Measurements from ENCODE around the gene CDK8. TPM values are rescaled to one million over a fixed set of nuclear protein-coding genes. Genes with fewer than 3 reads are reported as not detected.

The CDK8 gene
- total RNA-seq, 2 donors from 2014 or later, result 29.4 to 33.1 TPM

DNA sequence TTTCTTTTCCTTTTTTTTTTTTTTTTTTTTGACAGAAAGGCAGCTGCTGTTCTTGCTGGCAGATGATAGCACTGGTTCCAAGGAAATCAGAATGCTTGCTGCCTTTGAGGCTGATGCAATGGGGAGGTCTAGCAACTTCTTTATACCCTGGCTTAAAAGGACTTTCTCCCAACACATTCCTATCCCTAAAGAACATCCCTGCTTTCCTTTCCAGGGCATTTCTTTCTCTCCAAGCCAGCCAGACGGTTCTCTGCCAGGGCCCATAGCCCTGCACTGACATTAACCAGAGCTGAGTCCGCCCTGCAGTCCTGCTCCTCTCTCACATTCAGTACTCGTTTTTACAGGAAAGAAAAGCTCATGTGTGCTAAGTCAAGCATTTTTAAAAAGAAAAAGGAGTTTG is 169.7 kb downstream of the CDK8 start:
- Histone ChIP-seq H3K9ac (ENCODE audit: extremely low read depth, low read length, poor library complexity, severe bottlenecking) (no peak overlapping the region), H3K36me3 (ENCODE audit: control insufficient read depth, insufficient read depth, low read length) (no peaks in the 10 kb centered on the region), H3K4me3 (ENCODE audit: low read length) (no peak overlapping the region), H3K27me3 (ENCODE audit: control insufficient read depth, insufficient read depth, low read length, poor library complexity, severe bottlenecking) (no peaks in the 10 kb centered on the region), H3K4me1 (ENCODE audit: control insufficient read depth, insufficient read depth, low read length) (no peaks in the 10 kb centered on the region), H3K27ac (ENCODE audit: low read depth, low read length) (no peak overlapping the region), H3K9me3 (ENCODE audit: control insufficient read depth, low read length) (no peaks in the 10 kb centered on the region)
- H3K36me3 Mint-ChIP-seq (ENCODE audit: low read depth), result no peaks in the 10 kb centered on the region
- TF ChIP-seq CTCF (conservative IDR thresholded peaks at IDR 0.05), result no peak
- no peak overlapping the region for H3K4me3 Mint-ChIP-seq
- no peaks in the 10 kb centered on the region for H3K27me3 Mint-ChIP-seq (ENCODE audit: insufficient read depth)
- H3K4me1 Mint-ChIP-seq, result no peaks in the 10 kb centered on the region
- WGBS, 2 experiments (ENCODE audit: insufficient coverage in 1 of 2, insufficient read length in 1 of 2), result 60 to 72% methylated on average over 2 to 3 of the region's 3 CpGs
- H3K27ac Mint-ChIP-seq, result no peak overlapping the region
- H3K9me3 Mint-ChIP-seq, result no peaks in the 10 kb centered on the region
- no peak for DNase-seq

GRCh38 chr13:26424181-26424580 is 170.3 kb downstream of the CDK8 start:
- Mint-ChIP-seq H3K27me3 (ENCODE audit: insufficient read depth) (no peaks in the 10 kb centered on the region), H3K9me3 (no peaks in the 10 kb centered on the region), H3K4me3 (no peak overlapping the region), H3K36me3 (ENCODE audit: low read depth) (no peaks in the 10 kb centered on the region), H3K27ac (no peak overlapping the region), H3K4me1 (no peaks in the 10 kb centered on the region)
- Histone ChIP-seq H3K27ac (ENCODE audit: low read depth, low read length) (no peak overlapping the region), H3K36me3 (ENCODE audit: control insufficient read depth, insufficient read depth, low read length) (no peaks in the 10 kb centered on the region), H3K27me3 (ENCODE audit: control insufficient read depth, insufficient read depth, low read length, poor library complexity, severe bottlenecking) (no peaks in the 10 kb centered on the region), H3K9me3 (ENCODE audit: control insufficient read depth, low read length) (no peaks in the 10 kb centered on the region), H3K4me1 (ENCODE audit: control insufficient read depth, insufficient read depth, low read length) (no peaks in the 10 kb centered on the region), H3K4me3 (ENCODE audit: low read length) (no peak overlapping the region), H3K9ac (ENCODE audit: extremely low read depth, low read length, poor library complexity, severe bottlenecking) (no peak overlapping the region)
- DNase-seq, result no peak
- 87 to 89% methylated on average over 6 to 14 of the region's 14 CpGs for WGBS, 2 experiments (ENCODE audit: insufficient coverage in 1 of 2, insufficient read length in 1 of 2)
- TF ChIP-seq CTCF (conservative IDR thresholded peaks at IDR 0.05), result no peak

- Mint-ChIP-seq H3K36me3 (ENCODE audit: low read depth) (no peaks in the 10 kb centered on the region), H3K27me3 (ENCODE audit: insufficient read depth) (no peaks in the 10 kb centered on the region), H3K4me1 (no peaks in the 10 kb centered on the region), H3K9me3 (no peaks in the 10 kb centered on the region), H3K27ac (no peak overlapping the region), H3K4me3 (no peak overlapping the region)
- Histone ChIP-seq H3K4me1 (ENCODE audit: control insufficient read depth, insufficient read depth, low read length) (no peaks in the 10 kb centered on the region), H3K4me3 (ENCODE audit: low read length) (no peak overlapping the region), H3K27me3 (ENCODE audit: control insufficient read depth, insufficient read depth, low read length, poor library complexity, severe bottlenecking) (no peaks in the 10 kb centered on the region), H3K36me3 (ENCODE audit: control insufficient read depth, insufficient read depth, low read length) (no peaks in the 10 kb centered on the region), H3K27ac (ENCODE audit: low read depth, low read length) (no peak overlapping the region), H3K9ac (ENCODE audit: extremely low read depth, low read length, poor library complexity, severe bottlenecking) (no peak overlapping the region), H3K9me3 (ENCODE audit: control insufficient read depth, low read length) (no peaks in the 10 kb centered on the region)
- no peak for DNase-seq
- TF ChIP-seq CTCF (conservative IDR thresholded peaks at IDR 0.05), result no peak
- 83 to 88% methylated on average over 9 of the region's 9 CpGs for WGBS, 2 experiments (ENCODE audit: insufficient coverage in 1 of 2, insufficient read length in 1 of 2)
These were observed 171.8 kb downstream of the CDK8 start for GRCh38 chr13:26425443-26426358.

Measured in endodermal cell (in vitro differentiated cells).